Measurements from ENCODE around the gene BMI1. TPM values are rescaled to one million over a fixed set of nuclear protein-coding genes. Genes with fewer than 3 reads are reported as not detected.

The BMI1 gene
- total RNA-seq, 1 donor from 2014 or later: 33.3 TPM

- Histone ChIP-seq H3K27ac (replicated peaks) (no peak overlapping the region), H3K4me3 (no peak overlapping the region), H3K36me3 (peaks cover 25% of the 10 kb centered on the region), H3K27me3 (ENCODE audit: low read depth) (peaks cover 26% of the 10 kb centered on the region), H3K9me3 (replicated peaks) (no peaks in the 10 kb centered on the region), H3K4me1 (peaks cover 61% of the 10 kb centered on the region)
- intact Hi-C loops (cut with micrococcal nuclease): no loop called here
- no peak for TF ChIP-seq CTCF (IDR thresholded peaks at IDR 0.05; ENCODE audit: borderline replicate concordance)
- DNase-seq: no peak
Measured at GRCh38 chr10:22323538-22324305, 2.8 kb downstream of the BMI1 start.

GRCh38 chr10:22324413-22324812 lies 3.5 kb downstream of the BMI1 start:
- Histone ChIP-seq H3K9me3 (replicated peaks) (no peaks in the 10 kb centered on the region), H3K4me3 (peak overlapping the region; percentile 74), H3K36me3 (peaks cover 32% of the 10 kb centered on the region), H3K4me1 (peaks cover 56% of the 10 kb centered on the region), H3K27me3 (ENCODE audit: low read depth) (peaks cover 26% of the 10 kb centered on the region), H3K27ac (replicated peaks) (no peak overlapping the region)
- no peak for TF ChIP-seq CTCF (IDR thresholded peaks at IDR 0.05; ENCODE audit: borderline replicate concordance)
- DNase-seq: no peak
- intact Hi-C loops (cut with micrococcal nuclease): no loop called here

- H3K9me3 ChIP-seq (replicated peaks): no peaks in the 10 kb centered on the region
- peaks cover 51% of the 10 kb centered on the region for H3K4me1 ChIP-seq
- peaks cover 26% of the 10 kb centered on the region for H3K27me3 ChIP-seq (ENCODE audit: low read depth)
- DNase-seq: no peak
- H3K27ac ChIP-seq (replicated peaks): peak overlapping the region; percentile 50
- TF ChIP-seq CTCF (IDR thresholded peaks at IDR 0.05; ENCODE audit: borderline replicate concordance): no peak
- H3K36me3 ChIP-seq: peaks cover 37% of the 10 kb centered on the region
- H3K4me3 ChIP-seq: peak overlapping the region; percentile 74
- intact Hi-C loops (cut with micrococcal nuclease): no loop called here
Measured at GRCh38 chr10:22324893-22325271, 4.0 kb downstream of the BMI1 start.

GRCh38 chr10:22325272-22326144 lies 4.6 kb downstream of the BMI1 start:
- Histone ChIP-seq H3K4me1 (peaks cover 48% of the 10 kb centered on the region), H3K4me3 (peak overlapping the region; percentile 74), H3K9me3 (replicated peaks) (no peaks in the 10 kb centered on the region), H3K27me3 (ENCODE audit: low read depth) (peaks cover 26% of the 10 kb centered on the region), H3K36me3 (peaks cover 41% of the 10 kb centered on the region), H3K27ac (replicated peaks) (peak overlapping the region; percentile 73)
- peak; percentile 14 for TF ChIP-seq CTCF (IDR thresholded peaks at IDR 0.05; ENCODE audit: borderline replicate concordance)
- peak; percentile 80 for DNase-seq
- intact Hi-C loops (cut with micrococcal nuclease): no loop called here

- no peak for DNase-seq
- Histone ChIP-seq H3K27ac (replicated peaks) (peak overlapping the region; percentile 73), H3K9me3 (replicated peaks) (no peaks in the 10 kb centered on the region), H3K4me1 (peaks cover 46% of the 10 kb centered on the region), H3K27me3 (ENCODE audit: low read depth) (peaks cover 26% of the 10 kb centered on the region), H3K4me3 (peak overlapping the region; percentile 74), H3K36me3 (peaks cover 41% of the 10 kb centered on the region)
- no peak for TF ChIP-seq CTCF (IDR thresholded peaks at IDR 0.05; ENCODE audit: borderline replicate concordance)
- intact Hi-C loops (cut with micrococcal nuclease): no loop called here
Measured at GRCh38 chr10:22326145-22326702, 5.3 kb downstream of the BMI1 start.

Data from left ventricle myocardium inferior (tissue), 1 donor.